HepG2 (cell line): Measurements from ENCODE around the gene TMEM225B. TPM values are rescaled to one million over a fixed set of nuclear protein-coding genes. Genes with fewer than 3 reads are reported as not detected.

Experiments
- BCL3 ChIP-seq: sonication (generic); formaldehyde crosslinking; IDR thresholded peaks from 2 replicates; pipeline ENCODE4 v1.5.1; 2020; ENCODE audit warnings: mild to moderate bottlenecking, missing genetic modification reagents, moderate library complexity
- GATAD2A ChIP-seq: IDR thresholded peaks from 2 replicates; pipeline ENCODE4 v1.6.1; 2016
- GMEB1 ChIP-seq: sonication (generic); formaldehyde crosslinking; IDR thresholded peaks from 2 replicates; pipeline ENCODE4 v1.5.1; 2020; ENCODE audit warnings: missing genetic modification reagents, mild to moderate bottlenecking, borderline replicate concordance
- HIVEP1 ChIP-seq: sonication (generic); formaldehyde crosslinking; IDR thresholded peaks from 2 replicates; pipeline ENCODE4 v1.4.0; 2020; ENCODE audit warnings: mild to moderate bottlenecking, missing genetic modification reagents
- IKZF5 ChIP-seq: IDR thresholded peaks from 2 replicates; pipeline ENCODE4 v1.6.1; 2018; ENCODE audit warnings: missing genetic modification reagents, mild to moderate bottlenecking, missing compliant biosample characterization
- PAF1 ChIP-seq: IDR thresholded peaks from 2 replicates; pipeline ENCODE4 v1.6.1; 2016; ENCODE audit warnings: missing genetic modification reagents, missing compliant biosample characterization
- PATZ1 ChIP-seq: sonication (generic); formaldehyde crosslinking; IDR thresholded peaks from 2 replicates; pipeline ENCODE4 v1.4.0; 2020; ENCODE audit warnings: missing genetic modification reagents
- RBM39 ChIP-seq: fragments of 200-400 bp; formaldehyde crosslinking; IDR thresholded peaks from one replicate; pipeline ENCODE4 v1.6.1; 2018; ENCODE audit warnings: antibody characterized with exemption, mild to moderate bottlenecking, low read depth, low read length; ENCODE audit not compliant: poor library complexity, severe bottlenecking
- SMARCE1 ChIP-seq: fragments of 450-650 bp; IDR thresholded peaks from 2 replicates; pipeline ENCODE4 v1.6.1; 2017; ENCODE audit warnings: borderline replicate concordance
- SNAPC4 ChIP-seq: sonication (generic); formaldehyde crosslinking; IDR thresholded peaks from 2 replicates; pipeline ENCODE4 v1.4.0; 2020; ENCODE audit warnings: mild to moderate bottlenecking, missing genetic modification reagents
- TARDBP ChIP-seq: sonication (generic); formaldehyde crosslinking; IDR thresholded peaks from 2 replicates; pipeline ENCODE4 v1.8.0; 2022; ENCODE audit warnings: mild to moderate bottlenecking, missing genetic modification reagents
- ZBTB25 ChIP-seq: IDR thresholded peaks from 2 replicates; pipeline ENCODE4 v1.6.1; 2018; ENCODE audit warnings: missing genetic modification reagents
- ZNF468 ChIP-seq: sonication (generic); formaldehyde crosslinking; IDR thresholded peaks from 2 replicates; pipeline ENCODE4 v1.8.0; 2022; ENCODE audit warnings: mild to moderate bottlenecking, moderate library complexity, missing genetic modification reagents
- polyA plus RNA-seq, 8 experiments: library from polyadenylated mRNA; depleted of rRNA in 3 of 8; stranded (reverse) in 7 of 8; unstranded in 1 of 8; fragments of >200 nt; fragmentation: Illumina TruSeq in 4 of 8; extraction: Trizol in 4 of 8; gene quantifications; 2 replicates each; pipeline versions ENCODE4 v1.2.1 to v1.2.3, GENCODE V29; 2011 to 2016; ENCODE audit warnings: low read depth in 4 of 8, missing spikeins in 1 of 8, mixed read lengths in 1 of 8; ENCODE audit not compliant: insufficient read depth in 1 of 8
- total RNA-seq, 5 experiments: library from RNA; depleted of rRNA; stranded (reverse); fragments of >200 nt; fragmentation: Illumina TruSeq; extraction: Trizol; gene quantifications; 2 replicates each; pipeline ENCODE4 v1.2.3, GENCODE V29; 2016; ENCODE audit warnings: low read depth in 1 of 5

The TMEM225B gene
- total and polyA plus RNA-seq, 2 of the 13 experiments (the other 11 are each of a cell fraction or from before 2014, with no cell fraction given) = 0.78 to 0.95 TPM

GRCh38 chr7:99558306-99559174 is 39.5 kb upstream of the TMEM225B start, which contains the start of gene ZNF655 (continued):
- peak; percentile 96; the same call in 1 of the 2 replicates for TF ChIP-seq ZBTB25 (CRISPR knock-in tag)
- no peak for TF ChIP-seq ZNF468 (CRISPR knock-in tag)
- TF ChIP-seq PATZ1 = peak; percentile 85
- no peak for TF ChIP-seq RBM39
- TF ChIP-seq SMARCE1 = no peak
- TF ChIP-seq SNAPC4 (CRISPR knock-in tag) = peak; percentile 59
- TF ChIP-seq PAF1 = no peak
- TF ChIP-seq TARDBP = peak; percentile 64; the same call in 1 of the 2 replicates
- TF ChIP-seq IKZF5 (CRISPR knock-in tag) = peak; percentile 61
- peak; percentile 64 for TF ChIP-seq HIVEP1 (CRISPR knock-in tag)
- peak; percentile 57; the same call in 1 of the 2 replicates for TF ChIP-seq GMEB1
- no peak; the same call in 1 of the 2 replicates for TF ChIP-seq GATAD2A (CRISPR knock-in tag)
- peak; percentile 91 for TF ChIP-seq BCL3 (CRISPR knock-in tag)
